A549 (cell line): ENCODE measurements around the gene PNLDC1. TPM values are rescaled to one million over a fixed set of nuclear protein-coding genes. Genes with fewer than 3 reads are reported as not detected.

Experiments used
- ATAC-seq, 2 experiments: fragments of 200-7000 bp in 1 of 2; fragments of >200 bp in 1 of 2; cut with Nextera tagmentation in 1 of 2; cut with Tn5 transposase in 1 of 2; 3 replicates each; pipeline versions ENCODE4 v1.8.0 to v1.9.1; 2018 to 2020; ENCODE audit warnings: mild to moderate bottlenecking in 1 of 2, moderate library complexity in 1 of 2
- CTCF ChIA-PET: fragments of 300-600 bp; sonication (Branson Sonifier 250); formaldehyde crosslinking; extraction: SDS; loops from one replicate; lab custom pipeline; 2021; ENCODE audit warnings: antibody characterized with exemption, inconsistent platforms; lab: Yijun Ruan, JAX
- POLR2A ChIA-PET: fragments of 350-600 bp; formaldehyde crosslinking; extraction: SDS; loops from one replicate; lab custom pipeline; 2021; ENCODE audit warnings: antibody characterized with exemption, inconsistent platforms; lab: Yijun Ruan, JAX
- DNase-seq, 2 experiments: peaks; one replicate each; pipeline versions ENCODE4 v3.0.0 to v3.0.0-alpha.2; 2011 to 2016; ENCODE audit warnings: low read depth in 1 of 2, low spot score in 1 of 2
- FAIRE-seq: peaks from 2 replicates; lab custom pipeline; 2011; peaks lifted over from hg19 to GRCh38; lab: Jason Lieb, UNC
- H3K27ac ChIP-seq, 2 experiments: fragments of >200 bp; sonication (Bioruptor Twin); formaldehyde crosslinking; 3 replicates each; pipeline ENCODE4 v1.5.1; 2016 to 2017
- H3K4me1 ChIP-seq: fragments of >200 bp; sonication (Bioruptor Twin); formaldehyde crosslinking; 3 replicates; pipeline ENCODE4 v1.6.1; 2016
- H3K4me2 ChIP-seq: fragments of >200 bp; sonication (Bioruptor Twin); formaldehyde crosslinking; 3 replicates; pipeline ENCODE4 v1.6.1; 2016
- H3K4me3 ChIP-seq: fragments of >200 bp; sonication (Bioruptor Twin); formaldehyde crosslinking; 3 replicates; pipeline ENCODE4 v1.5.1; 2016
- H3K9me3 ChIP-seq: fragments of >200 bp; sonication (Bioruptor Twin); formaldehyde crosslinking; 3 replicates; pipeline ENCODE4 v1.6.1; 2016
- ATOH8 ChIP-seq: fragments of 250-450 bp; sonication (Bioruptor Pico); IDR thresholded peaks from 2 replicates; pipeline ENCODE4 v1.5.0; 2020; ENCODE audit warnings: low read depth, mild to moderate bottlenecking, moderate library complexity
- CBX8 ChIP-seq: fragments of 200-600 bp; sonication (generic); IDR thresholded peaks from 2 replicates; pipeline ENCODE4 v1.6.1; 2016
- CEBPB ChIP-seq, 2 experiments: fragments of >200 bp in 1 of 2; sonication (Bioruptor Twin) in 1 of 2; formaldehyde crosslinking in 1 of 2; IDR thresholded peaks; 2 replicates each; pipeline ENCODE4 v1.6.1; 2012 to 2016
- CHD2 ChIP-seq: fragments of 150-350 bp; IDR thresholded peaks from 2 replicates; pipeline ENCODE4 v1.6.1; 2014; ENCODE audit warnings: low read length; ENCODE audit not compliant: partially characterized antibody
- EHF ChIP-seq: fragments of 250-450 bp; sonication (Bioruptor Pico); IDR thresholded peaks from 2 replicates; pipeline ENCODE4 v1.5.0; 2020; ENCODE audit warnings: mild to moderate bottlenecking
- EP300 ChIP-seq, 2 experiments: fragments of >200 bp; sonication (Bioruptor Twin); formaldehyde crosslinking; IDR thresholded peaks; 2 replicates in 1 of 2; 3 replicates in 1 of 2; pipeline ENCODE4 v1.6.1; 2016 to 2017
- FOSL2 ChIP-seq, 2 experiments: fragments of 450-650 bp in 1 of 2; fragments of >200 bp in 1 of 2; sonication (Bioruptor Twin) in 1 of 2; formaldehyde crosslinking; IDR thresholded peaks; 2 replicates each; pipeline versions ENCODE4 v1.5.0 to v1.6.1; 2016 to 2020; ENCODE audit warnings: mild to moderate bottlenecking in 1 of 2, moderate library complexity in 1 of 2
- FOXS1 ChIP-seq: fragments of 250-450 bp; sonication (Bioruptor Pico); IDR thresholded peaks from 2 replicates; pipeline ENCODE4 v1.5.0; 2020; ENCODE audit warnings: mild to moderate bottlenecking, moderate library complexity
- GATA3 ChIP-seq: IDR thresholded peaks from 2 replicates; pipeline ENCODE4 v1.6.1; 2012; ENCODE audit warnings: borderline replicate concordance
- HES2 ChIP-seq: fragments of >200 bp; sonication (Bioruptor Twin); formaldehyde crosslinking; IDR thresholded peaks from 2 replicates; pipeline ENCODE4 v1.6.1; 2016
- HEYL ChIP-seq: fragments of 250-450 bp; sonication (Bioruptor Pico); IDR thresholded peaks from 2 replicates; pipeline ENCODE4 v1.8.0; 2021; ENCODE audit warnings: mild to moderate bottlenecking, moderate library complexity
- HMGXB4 ChIP-seq: fragments of 250-450 bp; sonication (Bioruptor Pico); IDR thresholded peaks from 2 replicates; pipeline ENCODE4 v1.5.0; 2021; ENCODE audit warnings: mild to moderate bottlenecking, moderate library complexity, borderline replicate concordance
- HOXB13 ChIP-seq: fragments of 250-450 bp; sonication (Bioruptor Pico); IDR thresholded peaks from 2 replicates; pipeline ENCODE4 v1.5.0; 2020; ENCODE audit warnings: low read depth, mild to moderate bottlenecking, moderate library complexity
- KDM1A ChIP-seq: fragments of 200-600 bp; sonication (generic); IDR thresholded peaks from 2 replicates; pipeline ENCODE4 v1.6.1; 2016; ENCODE audit warnings: low read depth, mild to moderate bottlenecking
- MAZ ChIP-seq: fragments of 150-350 bp; IDR thresholded peaks from 2 replicates; pipeline ENCODE4 v1.6.1; 2014; ENCODE audit warnings: antibody characterized with exemption, low read depth, low read length, borderline replicate concordance
- MYC ChIP-seq: IDR thresholded peaks from 2 replicates; pipeline ENCODE4 v1.6.1; 2012; ENCODE audit warnings: mild to moderate bottlenecking, inconsistent platforms, low read length, improper control_type of control experiment, borderline replicate concordance
- NFE2L2 ChIP-seq: fragments of 150-350 bp; conservative IDR thresholded peaks from 2 replicates; pipeline ENCODE4 v1.6.1; 2014; ENCODE audit warnings: low read length
- NR3C1 ChIP-seq: fragments of >200 bp; sonication (Bioruptor Twin); formaldehyde crosslinking; IDR thresholded peaks from 3 replicates; pipeline ENCODE4 v1.6.1; 2017
- POLR2AphosphoS2 ChIP-seq: conservative IDR thresholded peaks from 2 replicates; pipeline ENCODE4 v1.6.1; 2012; ENCODE audit warnings: low read length, improper control_type of control experiment, inconsistent platforms
- RAD21 ChIP-seq, 2 experiments: fragments of >200 bp in 1 of 2; sonication (Bioruptor Twin) in 1 of 2; formaldehyde crosslinking in 1 of 2; IDR thresholded peaks in 1 of 2; conservative IDR thresholded peaks in 1 of 2; 2 replicates in 1 of 2; 3 replicates in 1 of 2; pipeline ENCODE4 v1.6.1; 2012 to 2018; ENCODE audit warnings: inconsistent platforms in 1 of 2
- RARB ChIP-seq: fragments of 250-450 bp; sonication (Bioruptor Pico); IDR thresholded peaks from 2 replicates; pipeline ENCODE4 v1.8.0; 2021; ENCODE audit warnings: mild to moderate bottlenecking, moderate library complexity
- RNF2 ChIP-seq: fragments of 200-600 bp; sonication (generic); IDR thresholded peaks from 2 replicates; pipeline ENCODE4 v1.6.1; 2016; ENCODE audit warnings: low read depth, mild to moderate bottlenecking, antibody characterized with exemption, moderate library complexity, borderline replicate concordance
- SMC3 ChIP-seq: fragments of >200 bp; sonication (Bioruptor Twin); formaldehyde crosslinking; IDR thresholded peaks from 3 replicates; pipeline ENCODE4 v1.6.1; 2018; ENCODE audit warnings: inconsistent platforms
- ZSCAN20 ChIP-seq: fragments of 250-450 bp; sonication (Bioruptor Pico); IDR thresholded peaks from 2 replicates; pipeline ENCODE4 v1.8.0; 2022; ENCODE audit warnings: mild to moderate bottlenecking, moderate library complexity
- WGBS: methylation state at CpG from one replicate; pipeline ENCODE4 v1.1.6; 2017; ENCODE audit errors: missing lambda C conversion rate; 5-methylcytosine and 5-hydroxymethylcytosine counted together
- polyA plus RNA-seq, 4 experiments: library from polyadenylated mRNA; depleted of rRNA in 3 of 4; stranded (reverse); fragments of >200 nt; fragmentation: RNase III in 1 of 4; extraction: RNeasy Plus Mini Kit Qiagen cat#74134 plus additional on column Dnase treatment in 1 of 4; gene quantifications; 2 replicates in 3 of 4; 3 replicates in 1 of 4; pipeline ENCODE4 v1.2.3, GENCODE V29; 2011 to 2017

Gene PNLDC1
- polyA plus RNA-seq, 2 of the 4 experiments (the other 2 are of a cell fraction) = 0.09 to 0.13 TPM

GRCh38 chr6:159854959-159855358 is 54.9 kb downstream of the PNLDC1 start:
- H3K4me1 ChIP-seq = no peaks in the 10 kb centered on the region
- H3K4me3 ChIP-seq = no peak overlapping the region
- H3K27ac ChIP-seq = no peak overlapping the region
- ATAC-seq (no peak), DNase-seq (no peak), FAIRE-seq (no peak)
- ChIA-PET CTCF (interaction anchor here (1.2 to 5.2 kb wide), 6 partner anchors 8 to 678 kb away, joined by 3 to 29 read pairs (median 3); partner anchors contain the start of gene SOD2), POLR2A (no interaction called here)
- H3K4me2 ChIP-seq = no peak overlapping the region
- whole genome bisulfite sequencing = 47% methylated on average over 3 of the region's 3 CpGs
- no peak for TF ChIP-seq FOSL2 (IDR thresholded peaks at IDR 0.05)
- TF ChIP-seq FOSL2 (CRISPR knock-in tag; IDR thresholded peaks at IDR 0.05) = no peak
- TF ChIP-seq HOXB13 (CRISPR knock-in tag) = no peak
- no peak for TF ChIP-seq HMGXB4
- TF ChIP-seq HEYL (CRISPR knock-in tag) = no peak
- no peak for TF ChIP-seq NR3C1
- no peak for TF ChIP-seq GATA3
- no peak for TF ChIP-seq HES2
- no peak for TF ChIP-seq EHF
- no peak for TF ChIP-seq FOXS1 (CRISPR knock-in tag)
- no peak for TF ChIP-seq MAZ
- no peak for TF ChIP-seq ATOH8
- TF ChIP-seq SMC3 = no peak
- TF ChIP-seq ZSCAN20 (CRISPR knock-in tag) = no peak
- no peak for TF ChIP-seq KDM1A
- no peak for TF ChIP-seq CBX8
- TF ChIP-seq RNF2 = no peak
- TF ChIP-seq MYC = no peak
- TF ChIP-seq NFE2L2 = no peak
- TF ChIP-seq EP300 (IDR thresholded peaks at IDR 0.05) = no peak
- TF ChIP-seq CHD2 = no peak
- no peaks in the 10 kb centered on the region; the same call in 2 of the 3 replicates for H3K9me3 ChIP-seq

- no peak for FAIRE-seq
- POLR2A ChIA-PET = no interaction called here
- CTCF ChIA-PET = no interaction called here
These were observed 58.2 kb downstream of the PNLDC1 start for GRCh38 chr6:159858259-159858658.

More at GRCh38 chr6:159858259-159858658, 58.2 kb downstream of the PNLDC1 start:
- Histone ChIP-seq H3K4me3 (no peak overlapping the region), H3K9me3 (no peaks in the 10 kb centered on the region; the same call in 2 of the 3 replicates), H3K4me1 (no peaks in the 10 kb centered on the region), H3K4me2 (no peak overlapping the region), H3K27ac (no peak overlapping the region)
- DNase-seq = no peak
- whole genome bisulfite sequencing = 11% methylated on average over 1 of the region's 1 CpG
- TF ChIP-seq CEBPB (IDR thresholded peaks at IDR 0.05) (no peak), KDM1A (no peak), POLR2AphosphoS2 (no peak), ATOH8 (no peak), RAD21 (conservative IDR thresholded peaks at IDR 0.05 in 1 of 2, IDR thresholded peaks at IDR 0.05 in 1 of 2) (no peak), ZSCAN20 (CRISPR knock-in tag) (no peak), RARB (CRISPR knock-in tag) (no peak)
- no peak for ATAC-seq
